GM12875 (cell line): ENCODE results near the gene EEF1A2.

Source experiments
- H3K4me3 ChIP-seq: one replicate; pipeline ENCODE4 v1.5.1; 2011; ENCODE audit warnings: low read depth, low read length, control low read depth
- TF ChIP-seq, protein P1 (sequence below): IDR thresholded peaks from 2 replicates; pipeline ENCODE4 v1.5.1; 2011; ENCODE audit warnings: low read depth, mild to moderate bottlenecking, control low read depth, inconsistent platforms, low read length, moderate library complexity, borderline replicate concordance; ENCODE audit not compliant: insufficient read depth

EEF1A2 gene

GRCh38 chr20:63475209-63475608 lies 23.7 kb downstream of the EEF1A2 start:
- TF ChIP-seq, protein P1, sequence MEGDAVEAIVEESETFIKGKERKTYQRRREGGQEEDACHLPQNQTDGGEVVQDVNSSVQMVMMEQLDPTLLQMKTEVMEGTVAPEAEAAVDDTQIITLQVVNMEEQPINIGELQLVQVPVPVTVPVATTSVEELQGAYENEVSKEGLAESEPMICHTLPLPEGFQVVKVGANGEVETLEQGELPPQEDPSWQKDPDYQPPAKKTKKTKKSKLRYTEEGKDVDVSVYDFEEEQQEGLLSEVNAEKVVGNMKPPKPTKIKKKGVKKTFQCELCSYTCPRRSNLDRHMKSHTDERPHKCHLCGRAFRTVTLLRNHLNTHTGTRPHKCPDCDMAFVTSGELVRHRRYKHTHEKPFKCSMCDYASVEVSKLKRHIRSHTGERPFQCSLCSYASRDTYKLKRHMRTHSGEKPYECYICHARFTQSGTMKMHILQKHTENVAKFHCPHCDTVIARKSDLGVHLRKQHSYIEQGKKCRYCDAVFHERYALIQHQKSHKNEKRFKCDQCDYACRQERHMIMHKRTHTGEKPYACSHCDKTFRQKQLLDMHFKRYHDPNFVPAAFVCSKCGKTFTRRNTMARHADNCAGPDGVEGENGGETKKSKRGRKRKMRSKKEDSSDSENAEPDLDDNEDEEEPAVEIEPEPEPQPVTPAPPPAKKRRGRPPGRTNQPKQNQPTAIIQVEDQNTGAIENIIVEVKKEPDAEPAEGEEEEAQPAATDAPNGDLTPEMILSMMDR = no peak
- no peak overlapping the region for H3K4me3 ChIP-seq

DNA sequence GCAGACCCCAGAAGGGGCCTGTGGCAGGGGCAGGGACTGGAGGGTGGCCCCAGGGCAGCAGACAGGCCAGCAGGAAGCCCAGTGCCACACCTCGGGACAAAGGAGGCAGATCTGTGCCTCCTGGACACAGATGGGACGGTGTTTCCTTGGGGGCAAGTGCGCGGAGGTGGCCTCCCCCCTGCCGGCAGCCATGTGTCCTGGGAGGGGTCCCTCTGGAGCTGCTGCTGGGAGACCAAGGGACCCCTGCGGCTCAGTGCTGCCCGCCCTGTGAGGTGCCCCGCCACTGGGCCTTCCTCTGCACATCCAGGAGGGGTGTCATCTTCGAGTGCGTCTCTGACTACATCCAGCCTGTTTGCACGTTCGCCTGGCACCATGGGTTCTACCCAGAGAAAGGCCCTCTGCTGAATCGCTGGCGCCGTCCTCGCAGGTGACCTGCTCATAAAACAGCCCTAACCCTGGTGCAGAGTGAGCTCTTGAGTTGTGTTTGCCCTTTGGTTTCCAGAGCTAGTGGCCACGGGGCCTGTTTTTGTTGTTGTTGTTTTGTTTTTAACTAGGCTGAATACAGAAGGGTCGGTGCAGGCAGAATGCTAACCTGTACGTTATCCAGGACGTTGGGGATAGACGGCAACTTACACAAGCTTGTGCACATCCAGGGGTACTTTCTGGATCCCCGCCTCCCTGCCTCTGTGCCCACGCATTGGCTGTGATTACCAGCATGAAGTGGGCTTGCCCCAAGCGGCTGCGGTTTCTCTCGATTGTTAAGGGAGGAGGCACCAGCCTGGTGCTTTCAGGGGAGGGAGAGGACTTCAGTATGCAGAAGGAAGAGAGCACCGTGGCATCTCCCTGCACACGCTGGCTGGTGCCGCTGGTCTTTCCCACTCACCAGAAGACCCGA lies 25.1 kb downstream of the EEF1A2 start:
- TF ChIP-seq, protein P1 = no peak
- no peak overlapping the region for H3K4me3 ChIP-seq

DNA sequence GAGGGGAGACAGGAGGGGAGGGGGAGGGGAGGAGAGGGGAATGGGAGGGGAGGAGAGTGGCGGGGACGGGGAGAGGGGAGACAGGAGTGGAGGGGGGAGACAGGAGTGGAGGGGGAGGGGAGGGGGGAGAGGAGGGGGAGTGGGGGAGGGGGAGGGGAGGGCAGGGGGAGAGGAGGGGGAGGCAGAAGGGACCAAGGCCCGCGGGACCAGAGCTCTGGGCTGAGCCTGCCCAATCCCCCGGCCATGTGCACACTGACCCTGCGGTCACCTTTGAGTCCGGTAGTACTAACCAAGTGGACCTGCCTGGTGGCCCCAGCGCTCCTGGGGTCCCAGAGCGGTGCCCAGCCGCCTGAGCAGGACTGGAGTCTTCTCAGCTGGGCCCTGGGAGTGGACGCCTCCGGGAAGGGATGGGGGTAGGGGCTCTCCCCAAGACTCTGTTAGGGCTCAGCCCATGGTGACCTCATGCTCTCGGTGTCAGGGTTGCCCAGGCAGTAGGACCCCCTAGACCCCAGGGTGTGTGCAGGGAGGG lies 26.0 kb downstream of the EEF1A2 start:
- H3K4me3 ChIP-seq = no peak overlapping the region
- TF ChIP-seq, protein P1 = no peak

GRCh38 chr20:63471981-63472831 lies 26.7 kb downstream of the EEF1A2 start, which contains the start of gene KCNQ2:
Gene KCNQ2, minus strand, starts transcription at chr20:63472655. Its CDS starts 192 bp downstream, at chr20:63472463.
- no peak within 1 kb of the TSS for H3K4me3 ChIP-seq
- TF ChIP-seq, protein P1 = no peak

DNA sequence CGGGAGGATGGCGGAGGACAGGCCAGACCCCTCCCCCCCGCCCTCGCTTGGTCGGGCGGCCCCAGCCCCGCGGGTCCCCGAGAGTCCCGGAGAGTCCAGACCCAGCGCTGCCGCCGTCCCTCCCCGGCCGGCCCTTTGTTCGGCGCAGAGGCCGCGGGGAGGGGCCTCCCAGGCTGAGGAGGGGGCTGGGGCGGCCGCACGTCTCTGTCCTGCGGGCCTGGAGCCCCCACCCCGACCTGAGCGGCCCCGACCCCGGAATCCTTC lies 27.2 kb downstream of the EEF1A2 start:
- H3K4me3 ChIP-seq = no peak overlapping the region
- TF ChIP-seq, protein P1 = no peak

GRCh38 chr20:63471002-63471716 lies 27.7 kb downstream of the EEF1A2 start:
- TF ChIP-seq, protein P1 = no peak
- H3K4me3 ChIP-seq = no peak overlapping the region
